Right ventricle myocardium inferior (tissue), 1 donor: ENCODE measurements around the gene MS4A4A. TPM values are rescaled to one million over a fixed set of nuclear protein-coding genes. Genes with fewer than 3 reads are reported as not detected.
A peak's percentile ranks its signal among the peaks of the same experiment; 100 is the strongest.
"Not testable (repeated sequence)": the region's sequence is repeated elsewhere in the genome, so short reads cannot be mapped to it uniquely, and the experiment has no call there.

ENCODE experiments used
- ATAC-seq: fragments of 200-7000 bp; cut with Tn5 transposase; one replicate; pipeline ENCODE4 v1.9.1; 2020; ENCODE audit warnings: mild to moderate bottlenecking, moderate library complexity
- DNase-seq: peaks from one replicate; pipeline ENCODE4 v3.0.0; 2021; ENCODE audit errors: missing footprints
- intact Hi-C: fragments of 100-400 bp; cut with DNase I; formaldehyde crosslinking; loops from one replicate; pipeline ENCODE4 v1.11.0; 2022
- long read RNA-seq: library from polyadenylated mRNA; unstranded; transcript quantifications from one replicate; pipeline ENCODE4 v2.0.0, GENCODE V29; 2021
- total RNA-seq: library from RNA; stranded (reverse); fragmentation: NEBNext Ultra II Directional; extraction: Animal tissue kit (Norgen Biotek cat#: 25700); gene quantifications from one replicate; pipeline ENCODE4 v1.2.1, GENCODE V29; 2021
- donor health status: DM: no; HTN: yes; CAD: no; lungs with severe emphysema.

The MS4A4A gene
- 23.8 TPM for total RNA-seq
- long read RNA-seq, partial matches to known transcripts, result 0 of 4 reads
- long read RNA-seq, other reads (novel, unspliced or antisense), result 1 of 4 reads

- intact Hi-C loops, result no loop called here
- ATAC-seq (peak; percentile 81), DNase-seq (no peak)
Measured at GRCh38 chr11:60280412-60280811, at the start of gene MS4A4A. Gene MS4A4A, plus strand, starts transcription at chr11:60280666. Its CDS starts 10 bp downstream, at chr11:60280676.

DNA sequence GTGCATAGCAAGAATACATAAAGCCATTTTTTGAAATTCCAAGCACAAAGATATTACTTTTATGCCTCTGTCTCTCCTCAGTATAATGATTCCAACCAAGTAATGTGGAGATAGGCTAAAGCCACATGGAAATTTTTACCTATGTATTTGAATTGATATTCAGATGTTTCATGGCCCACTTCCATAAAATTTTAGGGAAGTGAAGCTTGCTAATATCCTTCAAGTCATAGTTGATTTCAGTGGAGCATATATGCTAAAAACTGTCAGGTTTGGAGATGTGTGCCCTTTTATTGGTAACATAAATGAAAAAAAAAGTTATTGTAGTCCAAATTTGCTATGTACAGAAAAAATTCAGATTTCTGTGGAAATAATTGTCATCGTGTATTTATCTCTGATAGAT, 49.8 kb upstream of the MS4A4A start:
- ATAC-seq (no peak), DNase-seq (no peak)
- intact Hi-C loops, result no loop called here

DNA sequence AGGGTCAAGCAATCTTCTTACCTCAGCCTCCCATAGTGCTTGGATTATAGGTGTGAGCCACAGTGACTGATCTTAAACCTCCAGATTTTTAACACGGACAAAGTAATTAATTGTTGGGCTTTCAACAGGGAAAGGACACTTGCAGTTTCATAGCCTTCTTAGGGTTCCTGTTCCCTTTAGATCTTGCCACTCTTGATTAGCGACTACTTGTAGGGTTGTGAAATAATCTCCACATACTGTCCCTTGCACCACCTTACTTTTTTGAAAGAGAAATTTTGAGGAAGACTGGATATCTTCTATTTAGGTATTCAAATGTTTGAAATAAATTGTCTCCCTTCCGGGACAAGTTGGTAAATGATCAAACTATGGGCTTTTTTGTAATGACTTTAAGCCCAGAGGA, 45.1 kb upstream of the MS4A4A start:
- no peak for DNase-seq
- intact Hi-C loops, result no loop called here
- ATAC-seq, result no peak

DNA sequence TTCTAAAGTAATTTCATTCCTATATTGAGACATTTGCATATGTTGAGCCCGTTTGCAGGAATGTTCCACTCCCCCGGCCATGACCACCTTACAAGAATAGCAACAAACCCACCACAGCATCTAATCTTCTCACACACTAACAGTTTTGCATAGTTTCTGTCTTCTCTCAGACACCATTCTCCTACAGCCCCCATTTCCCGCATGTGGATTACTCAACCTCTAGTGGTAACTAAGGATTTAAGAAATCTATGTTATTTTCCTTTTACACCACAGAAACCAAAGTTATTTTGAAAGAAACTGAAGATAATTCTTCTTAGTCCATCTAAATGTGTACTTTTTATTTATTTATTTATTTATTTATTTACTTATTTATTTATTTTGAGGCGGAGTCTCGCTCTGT, 39.8 kb upstream of the MS4A4A start:
- no peak for ATAC-seq
- no peak for DNase-seq
- intact Hi-C loops, result no loop called here

DNA sequence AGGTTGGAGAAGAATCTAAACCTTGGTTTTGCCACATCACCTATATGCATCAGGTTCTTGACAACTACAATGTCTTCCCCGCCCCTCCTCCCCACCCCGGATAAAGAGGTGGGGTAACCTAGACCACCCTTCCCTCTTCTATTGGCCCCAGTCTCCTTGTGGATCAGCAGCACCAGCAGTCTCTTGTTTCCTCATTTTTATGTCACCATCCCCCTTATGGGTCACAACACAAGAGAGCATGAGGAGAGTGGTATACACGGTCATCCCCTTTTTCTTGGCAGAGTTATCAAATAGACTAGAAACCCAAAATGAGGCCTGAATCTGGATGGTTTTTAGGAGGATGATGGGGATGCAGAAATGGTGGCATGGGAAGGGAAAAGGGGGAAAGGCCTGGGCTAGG, 38.7 kb upstream of the MS4A4A start:
- DNase-seq (no peak), ATAC-seq (no peak)
- intact Hi-C loops, result no loop called here

- intact Hi-C loops, result no loop called here
- ATAC-seq (peak; percentile 65), DNase-seq (no peak)
Measured at GRCh38 chr11:60242740-60243239, 37.7 kb upstream of the MS4A4A start, which contains the start of gene MS4A4E. Gene MS4A4E, minus strand, starts transcription at chr11:60243137. Its CDS starts 13,082 bp downstream, at chr11:60230055.

DNA sequence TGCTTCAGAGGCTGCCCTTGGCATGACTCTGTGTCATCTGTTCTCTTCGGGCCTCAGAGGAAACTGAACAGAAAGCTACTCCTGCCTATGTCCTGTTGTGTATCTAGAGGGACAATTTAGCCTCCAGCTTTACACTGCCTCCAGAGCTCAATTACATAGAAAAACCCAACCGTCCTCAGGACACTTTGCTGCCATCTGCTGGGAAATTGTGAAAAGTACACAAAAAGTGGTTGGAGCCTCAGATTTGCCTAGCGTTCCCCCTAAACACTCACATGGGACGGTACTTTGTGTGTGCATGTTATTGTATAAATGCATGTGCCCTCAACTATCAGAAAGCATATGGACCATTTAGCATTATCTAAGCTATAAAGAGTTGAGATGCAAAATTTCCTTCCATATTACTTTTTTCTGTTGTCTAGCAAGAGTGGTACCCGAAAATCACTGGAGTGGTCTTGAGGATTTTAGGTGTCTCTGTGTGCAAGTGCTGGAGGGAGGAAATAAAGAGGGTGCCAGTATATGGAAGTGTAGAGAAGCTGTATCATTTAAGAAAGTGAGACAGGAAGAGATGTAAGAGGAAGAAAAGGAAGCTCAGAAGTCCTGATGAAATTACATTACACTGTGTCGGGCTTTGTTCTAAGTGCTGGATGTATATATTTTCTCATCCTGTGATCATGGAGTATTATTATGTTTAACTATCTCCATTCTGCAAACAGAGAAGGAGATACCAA, 28.8 kb upstream of the MS4A4A start:
- intact Hi-C loops, result no loop called here
- DNase-seq (no peak), ATAC-seq (peak; percentile 56)

- ATAC-seq, result peak; percentile 75
- intact Hi-C loops, result no loop called here
- no peak for DNase-seq
Measured at GRCh38 chr11:60252213-60253108, 28.0 kb upstream of the MS4A4A start.

GRCh38 chr11:60257956-60258722, 22.3 kb upstream of the MS4A4A start:
- DNase-seq (no peak), ATAC-seq (no peak)
- intact Hi-C loops, result no loop called here

- intact Hi-C loops, result no loop called here
- no peak for ATAC-seq
Measured at GRCh38 chr11:60261014-60261413, 19.5 kb upstream of the MS4A4A start.

GRCh38 chr11:60263402-60263801, 17.1 kb upstream of the MS4A4A start:
- DNase-seq (no peak), ATAC-seq (no peak)
- intact Hi-C loops, result no loop called here

More at GRCh38 chr11:60261014-60261413, 19.5 kb upstream of the MS4A4A start:
- DNase-seq, result no peak

DNA sequence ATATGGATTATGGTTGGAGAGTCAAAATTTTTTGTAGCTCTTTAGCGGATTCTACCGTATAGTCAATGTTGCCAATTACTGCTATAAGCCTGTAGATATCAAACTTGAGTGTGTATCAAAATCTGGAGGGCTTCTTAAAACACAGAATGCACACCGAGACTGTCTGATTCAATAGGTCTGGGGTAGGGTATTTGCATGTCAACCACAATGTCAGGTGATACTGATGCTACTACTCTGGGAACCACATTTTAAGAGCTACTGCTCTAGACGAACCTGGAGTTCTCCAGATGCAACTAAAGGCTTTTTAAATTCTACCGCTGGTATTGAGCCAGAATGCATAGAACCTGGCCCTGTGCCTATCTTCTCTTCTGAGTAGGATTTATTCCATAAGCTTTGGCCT, 15.8 kb upstream of the MS4A4A start:
- no peak for ATAC-seq
- intact Hi-C loops, result no loop called here
- DNase-seq, result no peak

- DNase-seq (no peak), ATAC-seq (no peak)
- intact Hi-C loops, result no loop called here
Measured at GRCh38 chr11:60265373-60266214, 14.9 kb upstream of the MS4A4A start.

GRCh38 chr11:60274416-60274815, 6.0 kb upstream of the MS4A4A start:
- intact Hi-C loops, result no loop called here
- DNase-seq (no peak), ATAC-seq (no peak)

- intact Hi-C loops, result no loop called here
- DNase-seq (no peak), ATAC-seq (no peak)
Measured at GRCh38 chr11:60281485-60281884, 1.0 kb downstream of the MS4A4A start.

- intact Hi-C loops, result no loop called here
- DNase-seq, result no peak
- no peak for ATAC-seq
Measured at GRCh38 chr11:60282286-60282685, 1.8 kb downstream of the MS4A4A start.

DNA sequence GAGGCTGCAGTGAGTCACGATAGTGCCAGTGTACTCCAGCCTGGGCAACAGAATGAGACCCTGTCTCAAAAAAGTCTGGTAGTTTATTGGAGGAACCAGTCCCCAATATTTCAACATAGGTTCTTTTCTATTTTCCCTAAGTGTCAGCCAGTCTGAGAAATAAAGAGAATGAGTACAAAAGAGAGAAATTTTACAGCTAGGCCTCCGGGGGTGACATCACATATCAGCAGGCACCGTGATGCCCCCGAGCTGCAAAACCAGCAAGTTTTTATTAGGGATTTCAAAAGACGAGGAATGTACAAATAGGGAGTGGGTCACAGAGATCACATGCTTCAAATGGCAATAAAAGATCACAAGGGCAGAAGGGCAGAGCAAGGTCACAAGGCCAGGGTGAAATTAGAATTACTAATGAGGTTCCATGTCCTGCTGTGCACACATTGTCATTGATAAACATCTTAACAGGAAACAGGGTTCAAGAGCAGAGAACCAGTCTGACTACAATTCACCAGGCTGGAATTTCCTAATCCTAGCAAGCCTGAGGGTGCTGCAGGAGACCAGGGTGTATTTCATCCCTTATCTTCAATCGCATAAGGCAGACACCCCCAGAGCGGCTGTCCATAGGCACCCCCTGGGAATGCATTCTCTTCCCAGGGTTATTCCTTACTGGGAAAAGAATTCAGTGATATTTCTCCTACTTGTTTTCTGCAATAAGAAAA, 5.1 kb downstream of the MS4A4A start:
- DNase-seq, intact Hi-C loops, ATAC-seq: not testable (repeated sequence)
